Immature natural killer cell (primary cell): ENCODE results near the gene FCN2. TPM values are rescaled to one million over a fixed set of nuclear protein-coding genes. Genes with fewer than 3 reads are reported as not detected.

Experiments
- DNase-seq, 3 donors: peaks; one replicate each; pipeline ENCODE4 v3.0.0; 2022; ENCODE audit warnings: mixed read lengths in 1 of 3
- H3K27ac Mint-ChIP-seq, 6 donors: one replicate each; pipeline ENCODE4 v1.8.0; 2020; ENCODE audit warnings: mixed read lengths in 6 of 6, mild to moderate bottlenecking in 5 of 6, inconsistent platforms in 4 of 6, moderate library complexity in 3 of 6
- H3K27me3 Mint-ChIP-seq, 3 donors: one replicate each; pipeline ENCODE4 v1.8.0; 2020 to 2021; ENCODE audit warnings: low read depth in 3 of 3, mild to moderate bottlenecking in 3 of 3, mixed read lengths in 3 of 3, moderate library complexity in 3 of 3, inconsistent platforms in 1 of 3
- H3K36me3 Mint-ChIP-seq, 3 donors: one replicate each; pipeline ENCODE4 v1.8.0; 2020; ENCODE audit warnings: mixed read lengths in 3 of 3, inconsistent platforms in 2 of 3, mild to moderate bottlenecking in 2 of 3
- H3K4me1 Mint-ChIP-seq, 2 donors: one replicate each; pipeline ENCODE4 v1.8.0; 2020; ENCODE audit warnings: inconsistent platforms in 2 of 2, mild to moderate bottlenecking in 2 of 2, mixed read lengths in 2 of 2, moderate library complexity in 1 of 2
- H3K4me3 Mint-ChIP-seq, 5 donors: one replicate each; pipeline ENCODE4 v1.8.0; 2020; ENCODE audit warnings: mild to moderate bottlenecking in 5 of 5, mixed read lengths in 5 of 5, inconsistent platforms in 3 of 5, moderate library complexity in 3 of 5
- H3K9me3 Mint-ChIP-seq, 6 donors: one replicate each; pipeline ENCODE4 v1.8.0; 2020; ENCODE audit warnings: mild to moderate bottlenecking in 6 of 6, mixed read lengths in 6 of 6, inconsistent platforms in 4 of 6, moderate library complexity in 3 of 6
- polyA plus RNA-seq, 3 donors: library from polyadenylated mRNA; unstranded; fragments of 300-500 nt; fragmentation: Illumina TruSeq; gene quantifications; one replicate each; pipeline ENCODE4 v1.2.3, GENCODE V29; 2021

The FCN2 gene
- polyA plus RNA-seq, 3 donors from 2014 or later = not detected

DNA sequence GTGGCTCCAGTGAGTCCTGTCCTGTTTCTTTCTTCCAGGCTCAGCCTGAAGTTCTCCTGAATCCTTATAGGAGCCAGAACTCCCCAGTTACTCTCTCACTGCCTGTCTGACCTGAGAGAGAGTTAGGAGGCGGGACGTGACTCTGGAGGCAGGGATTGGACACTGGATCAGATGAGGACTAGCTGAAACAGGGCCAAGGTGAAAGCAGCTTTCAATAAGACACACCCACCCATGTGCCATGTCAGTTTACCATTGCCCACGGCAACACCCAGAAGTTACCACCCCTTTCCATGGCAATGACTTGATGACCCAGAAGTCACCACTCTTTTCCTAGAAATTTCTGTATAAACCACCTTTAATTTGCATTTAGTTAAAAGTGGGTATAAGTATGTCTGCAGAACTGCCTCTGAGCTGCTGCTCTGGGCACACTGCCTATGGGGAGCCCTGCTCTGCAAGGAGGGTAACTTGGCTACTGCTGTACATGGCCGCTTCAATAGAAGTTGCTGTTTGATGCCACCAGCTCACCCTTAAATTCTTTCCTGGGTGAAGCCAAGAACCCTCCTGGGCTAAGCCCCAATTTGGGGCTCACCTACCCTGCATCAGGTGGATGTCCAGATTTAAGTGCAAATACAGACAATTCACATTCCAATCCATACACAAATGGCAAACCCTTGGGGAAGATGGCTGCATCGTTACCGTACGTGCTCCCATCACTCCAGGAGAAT is 13.7 kb downstream of the FCN2 start:
- no peaks in the 10 kb centered on the region for H3K36me3 Mint-ChIP-seq
- peaks cover 0 to 8% (median 2%) of the 10 kb centered on the region in 6 donors for H3K9me3 Mint-ChIP-seq

GRCh38 chr9:134895097-134895496 is 14.5 kb downstream of the FCN2 start:
- Mint-ChIP-seq H3K9me3 (peaks cover 0 to 10% (median 3%) of the 10 kb centered on the region in 6 donors), H3K27ac (no peak overlapping the region), H3K4me3 (no peak overlapping the region), H3K4me1 (no peaks in the 10 kb centered on the region), H3K27me3 (peaks cover 2 to 5% (median 4%) of the 10 kb centered on the region in 3 donors), H3K36me3 (no peaks in the 10 kb centered on the region)
- no peak for DNase-seq

More for the DNA sequence above, 13.7 kb downstream of the FCN2 start:
- Mint-ChIP-seq H3K4me1 (no peaks in the 10 kb centered on the region), H3K27ac (no peak overlapping the region), H3K27me3 (peaks cover 2 to 5% (median 4%) of the 10 kb centered on the region in 3 donors), H3K4me3 (no peak overlapping the region)
- DNase-seq = no peak

GRCh38 chr9:134895567-134895907 is 14.9 kb downstream of the FCN2 start:
- Mint-ChIP-seq H3K4me1 (no peaks in the 10 kb centered on the region), H3K4me3 (no peak overlapping the region), H3K27me3 (peaks cover 2 to 5% (median 4%) of the 10 kb centered on the region in 3 donors), H3K9me3 (peaks cover 2 to 10% (median 3%) of the 10 kb centered on the region in 6 donors), H3K27ac (no peak overlapping the region), H3K36me3 (no peaks in the 10 kb centered on the region)
- DNase-seq = no peak

DNA sequence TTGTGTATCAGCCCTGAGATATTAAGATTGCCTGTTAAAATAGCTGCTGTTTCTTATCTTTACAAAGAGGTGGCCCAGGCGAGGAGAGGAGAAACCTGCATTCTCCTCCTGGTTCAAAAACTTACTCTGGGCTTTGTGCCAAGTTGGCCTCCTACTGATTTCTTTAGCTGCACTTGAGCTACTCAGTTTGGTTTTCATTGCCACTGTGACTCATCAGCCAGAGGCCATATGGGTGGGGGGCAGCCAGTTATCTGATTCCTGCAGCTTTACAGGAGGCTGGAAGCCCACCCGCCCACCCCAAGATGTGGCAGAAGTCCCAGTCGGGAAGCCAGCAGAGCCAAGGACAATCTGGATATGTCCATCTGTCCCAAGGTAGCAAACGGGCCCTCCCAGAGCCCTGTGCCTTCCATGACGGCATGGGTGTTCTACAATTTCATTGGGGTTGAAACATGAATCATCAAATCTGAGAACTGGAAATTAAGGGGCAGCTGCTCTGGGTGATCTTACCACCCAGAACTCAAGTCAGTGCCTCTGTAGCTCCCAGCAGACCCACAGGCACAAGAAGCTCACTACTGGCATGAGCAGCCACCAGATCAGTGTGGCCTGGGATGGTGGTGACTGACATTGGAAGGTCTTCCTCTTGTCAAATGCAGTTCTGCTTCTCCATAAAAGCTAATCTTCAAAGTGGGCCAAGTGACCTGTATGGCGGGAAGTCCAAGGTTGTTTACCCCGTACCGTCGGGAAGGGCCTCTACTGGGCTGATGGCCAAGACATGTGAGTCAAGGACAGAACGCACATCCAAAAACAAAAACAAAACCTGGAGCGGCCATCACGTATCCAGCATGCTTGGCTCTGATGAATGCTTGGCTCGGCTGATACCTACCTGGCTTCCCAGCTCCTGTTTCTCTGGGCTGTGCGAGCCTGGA is 15.6 kb downstream of the FCN2 start:
- Mint-ChIP-seq H3K9me3 (peaks cover 2 to 10% (median 3%) of the 10 kb centered on the region in 6 donors), H3K36me3 (no peaks in the 10 kb centered on the region), H3K27ac (no peak overlapping the region), H3K27me3 (peaks cover 2 to 5% (median 4%) of the 10 kb centered on the region in 3 donors), H3K4me3 (no peak overlapping the region), H3K4me1 (no peaks in the 10 kb centered on the region)
- no peak for DNase-seq

GRCh38 chr9:134896834-134897583 is 16.4 kb downstream of the FCN2 start:
- H3K9me3 Mint-ChIP-seq = peaks cover 2 to 10% (median 3%) of the 10 kb centered on the region in 6 donors
- H3K4me1 Mint-ChIP-seq = no peaks in the 10 kb centered on the region
- H3K27ac Mint-ChIP-seq = no peak overlapping the region
- no peak for DNase-seq
- H3K36me3 Mint-ChIP-seq = no peaks in the 10 kb centered on the region
- H3K4me3 Mint-ChIP-seq = no peak overlapping the region
- peaks cover 2 to 5% (median 4%) of the 10 kb centered on the region in 3 donors for H3K27me3 Mint-ChIP-seq

GRCh38 chr9:134897584-134898170 is 17.1 kb downstream of the FCN2 start:
- Mint-ChIP-seq H3K27me3 (peaks cover 2 to 5% (median 4%) of the 10 kb centered on the region in 3 donors), H3K9me3 (peaks cover 2 to 10% (median 3%) of the 10 kb centered on the region in 6 donors), H3K4me3 (no peak overlapping the region), H3K36me3 (no peaks in the 10 kb centered on the region), H3K27ac (no peak overlapping the region), H3K4me1 (no peaks in the 10 kb centered on the region)
- DNase-seq = no peak

GRCh38 chr9:134898319-134898718 is 17.7 kb downstream of the FCN2 start:
- no peak overlapping the region for H3K27ac Mint-ChIP-seq
- H3K27me3 Mint-ChIP-seq = peaks cover 2 to 5% (median 4%) of the 10 kb centered on the region in 3 donors
- H3K4me1 Mint-ChIP-seq = no peaks in the 10 kb centered on the region
- no peak overlapping the region for H3K4me3 Mint-ChIP-seq
- H3K9me3 Mint-ChIP-seq = peaks cover 2 to 10% (median 3%) of the 10 kb centered on the region in 6 donors
- DNase-seq = no peak
- H3K36me3 Mint-ChIP-seq = no peaks in the 10 kb centered on the region

- no peak for DNase-seq
- no peaks in the 10 kb centered on the region for H3K36me3 Mint-ChIP-seq
- no peak overlapping the region for H3K27ac Mint-ChIP-seq
- H3K4me3 Mint-ChIP-seq = no peak overlapping the region
- H3K9me3 Mint-ChIP-seq = peaks cover 2 to 10% (median 3%) of the 10 kb centered on the region in 6 donors
- peaks cover 0 to 4% (median 3%) of the 10 kb centered on the region in 3 donors for H3K27me3 Mint-ChIP-seq
- H3K4me1 Mint-ChIP-seq = no peaks in the 10 kb centered on the region
Measured at GRCh38 chr9:134899168-134899567, 18.6 kb downstream of the FCN2 start.

- Mint-ChIP-seq H3K27me3 (peaks cover 0 to 4% (median 3%) of the 10 kb centered on the region in 3 donors), H3K27ac (no peak overlapping the region), H3K36me3 (no peaks in the 10 kb centered on the region), H3K9me3 (peaks cover 2 to 10% (median 3%) of the 10 kb centered on the region in 6 donors), H3K4me3 (no peak overlapping the region), H3K4me1 (no peaks in the 10 kb centered on the region)
- no peak for DNase-seq
Measured at GRCh38 chr9:134899818-134900217, 19.2 kb downstream of the FCN2 start.

DNA sequence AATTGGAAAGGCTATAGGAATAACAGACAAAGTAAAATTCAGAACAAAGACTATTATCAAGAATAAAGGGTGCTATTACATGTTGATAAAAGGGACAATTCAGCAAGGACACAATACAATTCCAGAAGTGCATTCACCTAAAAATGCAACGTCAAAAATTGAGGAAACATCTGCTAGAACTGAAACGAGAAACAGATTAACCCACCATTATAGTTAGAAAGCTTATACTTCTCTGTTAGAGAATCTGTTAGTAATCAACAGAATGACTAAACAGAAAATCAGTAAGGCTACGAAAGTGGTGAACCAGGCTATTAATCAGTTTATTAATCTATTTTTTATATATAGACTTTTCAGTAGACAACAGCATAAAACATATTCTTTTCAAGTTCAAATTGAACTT is 22.3 kb downstream of the FCN2 start:
- Mint-ChIP-seq H3K4me1 (no peaks in the 10 kb centered on the region), H3K36me3 (no peaks in the 10 kb centered on the region), H3K27me3 (peaks cover 0 to 4% (median 0%) of the 10 kb centered on the region in 3 donors), H3K4me3 (no peak overlapping the region), H3K27ac (no peak overlapping the region), H3K9me3 (peaks cover 2 to 10% (median 3%) of the 10 kb centered on the region in 6 donors)
- no peak for DNase-seq

DNA sequence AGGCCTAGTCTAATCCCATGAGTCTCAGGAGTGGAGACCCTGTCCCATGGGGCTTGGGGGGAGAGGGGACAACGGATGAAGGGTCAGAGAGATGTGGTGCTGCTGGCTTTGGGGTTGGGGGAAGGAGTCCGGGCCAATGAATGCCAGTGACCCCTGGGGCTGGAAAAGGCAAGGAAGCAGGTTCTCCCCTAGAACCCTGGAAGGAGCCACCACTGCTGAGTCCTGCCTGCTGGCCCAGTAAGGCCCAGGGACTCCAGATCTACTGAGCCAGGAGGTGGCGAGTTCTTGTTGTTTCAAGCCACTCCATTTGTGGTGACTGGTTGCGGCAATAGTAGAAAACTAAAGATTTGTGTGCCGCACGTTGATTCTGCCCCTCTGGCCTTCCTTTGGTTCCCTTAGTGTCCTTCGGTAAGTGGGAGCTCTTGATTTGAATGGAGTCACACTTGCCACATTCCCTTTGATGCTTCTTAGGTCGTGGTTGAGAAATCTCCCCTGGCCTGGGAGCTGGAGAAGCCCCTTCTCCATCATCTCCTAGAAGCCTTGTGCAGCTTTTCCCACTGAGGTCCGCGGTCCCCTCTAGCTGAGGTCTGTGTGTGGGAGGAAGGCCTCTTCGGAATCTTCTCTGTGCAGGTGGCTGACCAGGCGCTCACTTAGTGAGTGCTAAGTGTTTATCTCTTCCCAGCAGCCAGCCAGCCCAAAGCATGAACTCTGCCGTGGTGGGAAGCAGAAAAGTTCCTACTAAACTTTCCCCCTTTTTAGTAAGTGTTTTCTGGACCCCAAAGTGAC is 28.1 kb downstream of the FCN2 start:
- no peaks in the 10 kb centered on the region for H3K36me3 Mint-ChIP-seq
- H3K4me1 Mint-ChIP-seq = no peaks in the 10 kb centered on the region
- no peak overlapping the region for H3K4me3 Mint-ChIP-seq
- no peak overlapping the region for H3K27ac Mint-ChIP-seq
- no peaks in the 10 kb centered on the region for H3K9me3 Mint-ChIP-seq
- DNase-seq = no peak
- peaks cover 0 to 8% (median 2%) of the 10 kb centered on the region in 3 donors for H3K27me3 Mint-ChIP-seq

DNA sequence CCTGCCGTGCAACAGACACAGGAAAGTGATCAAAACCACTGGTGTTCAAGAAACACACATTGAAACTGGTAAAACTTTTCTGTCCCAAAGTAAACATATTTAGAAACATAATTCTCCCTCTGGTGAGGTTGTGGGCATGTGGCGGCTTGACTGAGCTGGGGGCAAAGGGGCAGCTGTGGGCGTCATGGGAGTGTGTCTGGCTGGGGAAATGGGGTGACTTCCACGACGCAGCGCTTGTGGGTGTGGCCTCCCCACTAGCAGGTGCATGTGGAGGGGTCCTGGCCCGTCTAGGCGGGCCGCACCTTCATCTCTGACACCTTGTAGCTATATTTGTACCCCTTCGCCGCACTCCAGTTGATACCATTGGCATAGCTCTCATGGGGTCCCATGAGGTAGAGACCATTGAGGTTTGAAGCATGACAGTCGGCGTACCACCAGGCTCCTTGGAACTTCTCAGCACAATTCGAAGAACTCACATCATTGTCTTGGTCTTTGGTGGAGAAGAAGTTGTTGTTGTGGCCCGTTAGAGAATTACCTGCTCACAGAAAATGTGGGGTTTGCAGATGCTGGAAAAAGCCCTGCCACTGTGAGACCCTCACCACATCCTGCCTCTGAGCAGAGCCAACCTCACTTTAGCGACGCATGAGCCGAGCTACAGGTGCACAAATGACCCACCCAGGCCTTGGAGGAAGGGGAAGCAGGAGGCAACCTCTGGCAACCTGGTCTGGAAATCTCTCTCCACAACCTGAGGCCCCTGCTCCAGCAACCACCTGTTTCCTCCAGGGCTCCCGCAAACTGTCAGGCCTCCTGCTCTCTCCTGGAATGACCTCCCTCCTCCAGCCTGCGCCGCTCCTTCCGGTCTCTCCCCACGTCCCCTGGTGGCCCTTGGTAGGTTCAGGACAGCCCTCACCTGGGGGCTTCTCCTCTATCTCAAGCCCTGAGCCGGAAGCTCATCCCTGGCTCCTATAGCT is 29.2 kb downstream of the FCN2 start:
- H3K4me1 Mint-ChIP-seq = no peaks in the 10 kb centered on the region
- no peak overlapping the region for H3K4me3 Mint-ChIP-seq
- DNase-seq = no peak
- no peak overlapping the region for H3K27ac Mint-ChIP-seq
- no peaks in the 10 kb centered on the region for H3K36me3 Mint-ChIP-seq
- peaks cover 0 to 8% (median 2%) of the 10 kb centered on the region in 3 donors for H3K27me3 Mint-ChIP-seq
- no peaks in the 10 kb centered on the region for H3K9me3 Mint-ChIP-seq
